Left colon (tissue), 2 donors: ENCODE data around the gene ADAMTS16. TPM values are rescaled to one million over a fixed set of nuclear protein-coding genes. Genes with fewer than 3 reads are reported as not detected.
A peak's percentile ranks its signal among the peaks of the same experiment; 100 is the strongest.

Experiments used
- ATAC-seq: fragments of 200-7000 bp; cut with Tn5 transposase; one replicate; pipeline ENCODE4 v1.9.1; 2020; ENCODE audit warnings: mild to moderate bottlenecking, moderate library complexity
- DNase-seq, 2 donors: peaks; one replicate each; pipeline ENCODE4 v3.0.0-alpha.2; 2020
- intact Hi-C, 2 donors: fragments of 100-400 bp; cut with DNase I in 1 of 2; cut with micrococcal nuclease in 1 of 2; formaldehyde crosslinking; loops; one replicate each; pipeline versions ENCODE4 v1.11.2 to v1.14.0; 2022; cut with DNase I, micrococcal nuclease
- total RNA-seq, 2 donors: library from RNA; stranded (reverse); fragmentation: NEBNext Ultra II Directional; extraction: Animal tissue kit (Norgen Biotek cat#: 25700); gene quantifications; one replicate each; pipeline ENCODE4 v1.2.1, GENCODE V29; 2021
- donor health status: DM: no; HTN: no; CAD: no.
- donor health status: DM: yes; HTN: yes; CAD: no.

The ADAMTS16 gene
- total RNA-seq, 2 donors from 2014 or later: 0.31 TPM; not detected in 1

DNA sequence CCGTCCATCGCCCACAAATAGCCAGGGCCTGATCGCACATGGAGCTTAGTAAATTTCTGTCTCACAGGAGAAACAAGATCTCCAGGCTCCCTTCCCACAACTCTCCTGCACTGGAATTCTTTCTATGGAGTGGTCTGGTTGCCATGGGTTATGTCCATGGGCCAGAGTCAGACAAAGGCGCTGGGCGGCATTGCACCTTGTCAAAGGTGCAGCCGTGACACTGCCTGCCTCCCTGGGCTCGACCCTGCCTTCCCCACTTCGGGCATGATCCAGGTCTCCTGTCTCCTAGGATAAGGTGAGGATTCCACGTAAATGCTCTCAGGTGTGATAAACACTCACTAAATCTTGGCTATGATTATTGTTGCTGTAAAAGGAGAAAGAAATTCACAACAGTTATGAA lies 130.0 kb downstream of the ADAMTS16 start:
- DNase-seq (no peak), ATAC-seq (no peak)
- intact Hi-C loops: no loop called here

DNA sequence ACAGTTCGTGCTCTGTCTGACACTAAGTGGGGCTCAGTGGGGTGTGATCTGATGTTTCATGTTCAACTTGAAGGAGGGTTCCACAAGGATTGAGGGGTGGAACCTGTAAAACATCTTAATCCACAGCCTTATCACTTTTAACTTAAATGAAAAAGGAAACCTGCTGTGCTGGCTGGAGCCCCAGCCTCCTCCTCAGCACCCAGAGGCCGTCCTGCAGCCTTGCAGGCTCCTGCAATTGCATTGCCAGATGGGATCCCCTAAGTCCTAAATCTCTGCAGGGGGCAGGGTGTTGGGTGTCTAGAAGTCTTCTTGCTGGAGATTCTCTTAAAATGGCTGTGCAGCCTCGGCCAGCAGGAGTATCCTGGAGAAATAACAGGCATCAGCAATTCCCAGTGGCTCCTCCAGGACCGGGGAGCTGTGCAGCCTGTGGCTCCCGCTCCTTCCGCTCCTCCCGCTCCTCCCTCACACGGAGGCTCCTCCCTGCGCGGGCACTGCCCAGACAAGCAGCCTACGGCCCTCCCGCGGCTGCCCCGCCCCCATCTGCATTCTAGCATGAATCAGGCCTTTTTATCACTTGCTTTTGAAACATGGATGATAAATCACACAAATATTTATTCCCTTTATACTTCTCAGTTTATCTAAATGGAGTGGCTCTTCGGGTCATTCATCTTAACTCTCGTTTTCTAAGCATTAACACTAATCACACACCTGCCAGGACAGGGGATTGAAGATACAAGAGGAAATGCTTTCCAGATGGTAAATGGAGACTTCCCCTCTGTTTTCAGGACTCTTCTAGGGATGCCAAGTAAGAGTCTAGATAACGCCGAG lies 131.0 kb downstream of the ADAMTS16 start:
- intact Hi-C loops: no loop called here
- peak in 1 of 2 donors; percentile 24 for DNase-seq
- no peak for ATAC-seq

DNA sequence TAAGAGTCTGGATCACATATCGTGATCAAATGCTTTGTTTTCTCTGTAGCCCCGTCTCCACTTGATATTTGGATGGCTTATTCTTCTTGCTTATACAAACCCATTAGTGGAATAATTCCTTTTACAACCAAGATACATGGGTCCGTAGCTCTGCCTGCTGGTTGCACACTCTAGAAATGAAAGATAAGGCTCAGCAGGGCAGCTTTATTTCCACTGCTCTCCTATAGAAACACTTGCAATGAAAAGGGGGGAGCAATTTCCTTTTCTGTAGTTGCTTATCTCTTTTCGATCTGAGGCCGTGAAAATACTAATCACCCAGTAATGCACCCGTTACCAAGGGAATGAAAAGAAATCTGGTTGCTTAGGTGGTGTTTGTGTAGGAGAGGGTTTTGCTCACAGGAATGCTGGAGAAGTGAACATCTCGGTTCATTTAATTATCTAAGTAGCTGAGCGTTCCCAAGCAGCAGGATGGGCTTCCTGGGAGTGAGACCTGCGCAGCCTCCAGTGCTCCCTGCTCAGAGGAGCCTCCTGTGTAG lies 131.7 kb downstream of the ADAMTS16 start:
- DNase-seq (no peak), ATAC-seq (no peak)
- intact Hi-C loops: no loop called here

DNA sequence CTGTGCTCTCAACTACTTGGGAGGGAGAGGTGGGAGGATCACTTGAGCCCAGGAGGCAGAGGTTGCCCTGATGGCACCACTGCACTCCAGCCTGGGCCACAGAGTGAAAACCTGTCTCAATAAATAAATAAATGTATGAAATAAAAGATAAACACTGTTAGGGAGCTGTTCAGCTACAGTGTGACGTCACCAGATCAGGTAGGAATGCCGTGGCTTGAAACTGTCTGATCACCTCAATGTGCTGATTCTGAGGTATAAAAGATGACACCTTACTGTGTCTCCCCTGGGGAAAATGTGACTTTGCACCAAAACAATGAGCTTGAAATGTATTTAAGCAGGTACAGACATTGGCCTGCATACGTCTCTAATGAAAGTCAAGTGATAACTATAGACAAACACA lies 133.3 kb downstream of the ADAMTS16 start:
- ATAC-seq: no peak
- no peak for DNase-seq
- intact Hi-C loops: no loop called here

DNA sequence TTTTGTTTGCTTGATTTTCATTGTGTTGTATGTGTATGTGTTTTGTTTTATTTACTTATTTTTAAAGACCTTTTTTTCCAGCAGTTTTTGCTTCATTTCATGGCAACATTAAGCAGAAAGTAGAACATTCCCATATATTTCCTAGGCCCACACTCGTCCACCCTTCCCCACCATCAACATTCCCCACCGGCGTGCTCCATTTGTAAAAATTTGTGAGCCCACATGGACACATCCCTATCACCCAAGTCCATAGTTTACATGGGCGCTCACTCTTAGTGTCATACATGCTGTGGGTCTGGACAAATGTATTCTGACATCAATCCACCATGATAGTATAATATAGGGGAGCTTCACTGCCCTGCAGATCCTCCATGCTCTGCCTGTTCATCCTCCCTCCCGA lies 133.8 kb downstream of the ADAMTS16 start:
- ATAC-seq: no peak
- DNase-seq: no peak
- intact Hi-C loops: no loop called here

DNA sequence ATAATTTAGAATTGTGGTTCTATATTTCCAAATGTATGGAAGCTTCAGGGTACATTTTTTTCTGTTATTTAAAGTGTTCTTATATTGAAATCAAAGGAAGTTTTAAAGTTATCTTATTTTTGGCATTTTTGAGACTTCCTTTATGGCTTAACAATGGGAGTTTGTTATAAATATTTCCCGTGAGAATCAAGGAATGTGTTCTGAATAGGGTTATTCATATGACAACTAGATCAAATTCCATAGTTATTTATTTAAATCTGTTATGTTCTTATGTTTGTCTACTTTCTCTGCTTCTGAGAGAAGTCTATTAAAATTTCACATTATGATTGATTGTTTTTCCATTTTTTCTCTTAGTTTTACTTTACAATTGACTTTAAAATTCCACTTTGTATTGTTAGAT lies 135.1 kb downstream of the ADAMTS16 start:
- no peak for DNase-seq
- ATAC-seq: no peak
- intact Hi-C loops: no loop called here

DNA sequence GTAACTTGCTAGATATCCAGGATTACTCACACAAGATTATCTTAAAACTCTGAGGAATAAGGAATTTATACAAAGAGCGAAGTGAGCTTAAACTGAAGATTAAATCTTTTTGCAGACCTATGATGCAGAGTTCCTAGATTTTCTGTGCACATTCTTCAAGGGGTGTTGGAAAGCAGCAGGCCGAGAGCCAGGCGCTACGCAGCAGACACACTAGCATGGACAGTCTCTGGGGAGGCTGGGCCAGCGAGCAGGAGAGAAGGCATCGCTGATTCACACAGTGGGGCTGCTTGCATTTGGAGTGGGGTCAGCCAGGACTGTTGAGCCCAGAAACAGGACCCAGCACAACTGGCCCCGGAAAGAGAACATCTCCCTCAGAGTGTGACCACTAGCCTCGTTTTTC lies 136.3 kb downstream of the ADAMTS16 start:
- intact Hi-C loops: no loop called here
- ATAC-seq (no peak), DNase-seq (no peak)

DNA sequence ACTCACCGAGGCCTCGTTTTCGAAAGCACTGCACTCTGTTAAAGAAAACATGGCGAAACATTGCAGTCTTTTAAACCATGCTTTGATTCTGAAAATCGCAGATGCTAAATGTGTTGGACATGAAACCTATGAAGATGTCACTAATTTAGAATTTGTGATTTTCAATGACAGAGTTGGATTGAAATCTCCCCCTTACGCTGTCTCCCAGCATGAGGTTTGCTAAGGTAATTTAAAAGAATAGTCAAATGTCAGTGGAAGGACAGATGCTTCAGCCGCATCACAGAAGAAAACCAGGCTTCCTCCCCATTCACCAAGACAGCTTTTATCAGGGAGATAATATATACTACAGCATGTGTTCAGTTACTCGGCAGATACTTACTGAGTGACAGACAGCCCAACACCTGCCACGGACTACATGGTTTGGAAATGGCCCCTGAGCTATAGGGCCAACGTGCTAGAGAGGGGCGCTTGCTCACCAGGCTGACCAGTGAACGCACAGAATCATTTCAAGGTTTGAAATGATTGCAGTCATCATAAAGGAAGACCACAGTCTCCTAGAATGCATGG lies 136.9 kb downstream of the ADAMTS16 start:
- no peak for DNase-seq
- no peak for ATAC-seq
- intact Hi-C loops: no loop called here

DNA sequence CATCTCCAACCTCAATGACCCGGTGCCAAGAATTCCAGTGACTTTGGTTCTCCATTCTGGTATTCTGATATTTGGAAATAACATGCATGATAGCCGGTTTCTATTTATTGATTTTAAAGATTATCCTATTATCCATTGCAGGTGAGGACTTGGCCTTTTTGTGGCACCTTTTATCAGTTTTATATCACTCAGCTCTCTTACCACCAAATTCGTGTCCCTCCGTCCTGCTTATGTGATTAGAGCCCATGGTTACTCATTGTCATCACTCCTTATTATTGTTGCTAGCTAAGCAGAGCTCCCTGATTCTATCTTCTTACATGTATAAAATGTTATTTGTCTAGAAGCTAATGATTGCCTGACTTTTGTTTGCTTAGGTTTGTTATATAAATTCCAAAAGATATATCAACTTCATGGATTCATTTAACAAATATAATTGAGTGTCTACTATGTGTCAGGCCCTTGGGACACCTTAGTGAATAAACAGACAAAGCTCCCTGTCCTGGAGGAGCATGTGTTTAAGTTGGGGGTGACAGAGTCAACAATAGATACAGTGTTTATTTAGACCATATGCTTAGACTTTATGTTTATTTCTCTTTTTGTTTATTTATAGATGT lies 138.2 kb downstream of the ADAMTS16 start:
- DNase-seq (no peak), ATAC-seq (no peak)
- intact Hi-C loops: no loop called here

DNA sequence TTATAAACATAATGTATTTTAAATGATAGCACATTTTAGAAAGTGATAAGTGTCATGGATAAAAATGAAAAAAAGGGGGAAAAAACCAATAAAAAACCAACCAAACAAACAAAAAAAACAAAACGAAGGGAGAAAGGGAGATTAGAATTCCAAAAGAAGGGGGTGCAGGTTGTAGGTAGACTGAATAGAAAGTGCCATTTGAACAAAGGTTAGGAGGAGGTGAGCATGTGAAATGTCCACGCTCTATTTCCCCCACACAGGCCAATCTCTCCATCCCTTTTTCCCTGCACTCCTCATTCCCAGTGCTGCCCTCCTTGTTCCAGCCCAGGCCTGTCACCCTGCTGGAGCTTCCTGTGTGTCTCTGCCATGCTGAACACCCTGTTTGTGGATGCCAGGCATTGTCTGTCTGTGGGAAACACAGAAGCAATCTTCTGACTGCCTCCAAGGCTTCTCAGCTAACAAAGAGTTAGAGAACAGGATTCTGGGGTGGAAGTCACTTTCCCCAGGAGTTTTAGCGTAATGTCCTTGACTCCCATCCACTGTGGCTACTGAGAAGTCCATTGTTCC lies 138.8 kb downstream of the ADAMTS16 start:
- no peak for DNase-seq

DNA sequence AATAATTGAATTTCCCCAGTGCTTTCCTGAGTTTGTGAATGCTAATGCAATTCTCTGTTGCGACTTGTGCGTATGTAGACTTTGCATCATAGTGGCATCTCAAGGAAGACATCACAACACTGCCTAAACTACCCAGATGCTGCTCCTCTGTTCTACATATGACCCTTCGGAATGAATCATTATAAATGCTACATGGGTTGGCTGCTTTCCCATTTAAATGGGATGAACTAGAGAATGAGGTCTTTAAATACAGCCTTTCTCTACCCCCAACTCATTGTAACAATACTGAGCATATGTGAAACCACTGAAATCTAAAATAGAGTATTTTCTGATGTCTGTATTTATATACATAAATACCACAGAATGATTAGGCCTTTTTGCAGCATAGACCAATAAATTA lies 145.8 kb downstream of the ADAMTS16 start:
- no peak for DNase-seq
- no peak for ATAC-seq
- intact Hi-C loops: no loop called here

More for the DNA sequence above, 138.8 kb downstream of the ADAMTS16 start:
- intact Hi-C loops: no loop called here
- no peak for ATAC-seq

DNA sequence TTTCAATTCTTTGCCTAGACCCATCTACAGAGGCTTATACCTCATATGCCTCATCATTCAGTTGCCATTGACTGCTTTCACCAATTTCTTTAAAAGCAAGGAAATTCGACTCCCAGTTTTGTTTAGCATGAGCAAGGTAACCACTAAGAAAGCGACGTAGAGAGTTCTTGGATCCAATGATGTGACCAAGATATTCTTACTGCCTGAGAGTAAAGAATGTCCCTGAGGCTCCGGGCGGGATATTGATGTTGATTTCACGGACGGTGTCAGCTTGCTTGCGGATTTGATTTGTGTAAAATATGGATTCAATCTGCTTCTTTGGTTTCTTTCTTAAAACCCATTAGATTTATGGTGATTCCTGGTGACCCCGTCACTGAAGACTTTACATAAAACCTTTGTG lies 147.3 kb downstream of the ADAMTS16 start:
- ATAC-seq (no peak), DNase-seq (no peak)
- intact Hi-C loops: no loop called here

DNA sequence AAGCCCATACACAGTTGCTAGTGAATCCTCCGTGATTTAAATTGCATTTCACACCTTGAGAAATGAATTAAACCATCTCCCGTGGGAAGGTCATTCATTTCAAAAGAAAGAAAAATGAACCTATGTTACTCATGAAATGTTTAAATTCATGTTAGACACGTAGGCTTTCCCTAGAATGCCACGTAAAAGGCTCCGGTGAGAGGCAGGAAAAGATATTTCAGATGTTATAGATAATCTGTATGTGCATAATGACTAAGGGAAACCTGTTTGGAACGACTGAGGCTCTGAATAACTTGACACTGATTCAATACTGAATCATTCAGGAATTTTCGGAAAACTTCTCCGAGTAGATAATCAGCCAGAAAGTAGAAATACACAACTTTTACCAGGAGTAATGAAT lies 148.1 kb downstream of the ADAMTS16 start:
- DNase-seq (no peak), ATAC-seq (no peak)
- intact Hi-C loops: no loop called here

DNA sequence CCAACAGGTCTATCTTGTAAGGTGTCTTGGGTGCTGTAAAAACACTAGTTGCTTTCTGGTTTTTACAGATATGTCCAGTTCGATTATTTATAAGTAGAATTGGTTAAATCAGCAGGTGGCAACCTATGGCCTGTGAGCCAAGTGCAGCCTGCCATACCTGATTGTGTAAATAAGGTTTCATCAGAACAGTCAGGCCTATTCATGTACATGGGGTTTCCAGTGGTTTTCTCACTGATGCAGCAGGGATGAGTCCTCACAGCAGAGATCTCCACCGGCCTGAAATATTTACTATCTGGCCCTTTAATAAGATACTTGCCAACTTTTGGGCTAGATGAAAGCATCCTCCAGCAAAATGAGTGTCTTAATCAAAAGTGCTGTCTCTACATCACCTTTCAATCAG lies 149.4 kb downstream of the ADAMTS16 start:
- no peak for DNase-seq
- intact Hi-C loops: no loop called here
- ATAC-seq: no peak

DNA sequence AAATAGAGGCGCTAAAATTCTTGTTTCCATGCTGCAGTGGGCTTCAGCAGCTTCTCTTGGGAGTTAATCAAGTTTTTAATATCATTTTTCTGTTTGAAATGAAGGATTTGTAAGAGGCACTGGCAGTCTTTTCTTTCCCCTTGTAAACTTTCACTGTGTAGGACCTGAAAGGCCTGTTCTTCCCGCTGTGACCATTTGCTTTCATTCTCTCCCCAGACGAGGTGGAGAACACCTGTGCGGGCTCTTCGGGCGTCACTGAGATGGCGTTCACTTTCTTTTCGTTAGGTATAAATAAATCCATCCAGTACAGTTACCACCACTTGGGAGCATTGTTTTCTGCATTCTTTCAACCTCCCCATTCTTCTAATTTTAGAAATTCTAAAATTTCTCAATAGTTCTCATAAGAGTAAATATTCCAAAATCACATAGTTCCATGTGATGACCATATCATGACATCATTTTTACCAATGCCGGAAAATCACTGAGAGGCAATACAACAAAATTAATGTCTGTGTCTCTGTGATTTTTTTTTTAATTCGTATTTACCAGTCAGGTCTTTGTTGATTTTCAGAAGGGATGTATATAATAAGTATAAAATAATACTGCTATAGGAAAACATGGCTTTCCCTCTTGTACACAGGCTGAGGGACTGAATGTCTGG lies 150.7 kb downstream of the ADAMTS16 start:
- DNase-seq: no peak
- no peak for ATAC-seq
- intact Hi-C loops: no loop called here

DNA sequence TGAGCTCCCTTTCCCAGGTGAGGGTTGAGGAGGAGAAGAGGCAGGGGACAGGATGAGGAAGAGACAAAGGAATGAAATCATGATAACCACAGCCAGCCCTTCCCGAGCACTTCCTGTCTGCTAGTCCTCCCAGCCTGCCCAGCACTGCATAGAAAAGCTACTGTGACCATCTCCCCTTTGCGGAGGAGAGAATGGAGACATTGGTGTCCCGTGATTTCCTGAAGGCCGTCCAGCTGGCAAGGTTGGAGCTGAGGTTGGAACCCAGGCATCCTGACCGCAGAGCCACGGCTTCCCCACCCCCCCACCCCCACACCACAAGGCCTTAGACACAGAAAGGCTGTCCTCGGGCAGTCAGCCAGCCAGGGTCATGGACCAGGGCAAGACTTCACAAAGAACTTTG lies 151.2 kb downstream of the ADAMTS16 start:
- no peak for ATAC-seq

DNA sequence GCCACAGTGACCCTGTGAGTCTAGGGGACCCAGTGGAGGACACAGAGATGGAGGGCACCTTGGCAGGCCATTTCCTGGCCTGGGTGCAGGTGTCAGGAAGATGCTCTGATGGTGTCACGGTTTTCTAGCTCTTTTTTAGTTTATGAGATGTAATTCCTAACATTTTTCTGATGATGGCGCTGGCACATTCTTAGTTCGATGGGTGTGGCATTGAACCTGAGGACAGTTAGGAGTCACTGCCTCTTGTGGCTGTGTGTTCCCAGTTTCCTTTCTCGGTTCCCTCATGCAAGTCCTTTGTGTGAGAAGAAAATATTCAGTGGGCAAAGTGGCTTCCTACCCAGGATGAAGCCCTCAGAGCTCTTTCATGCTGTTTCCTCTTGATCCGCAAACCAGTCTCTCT lies 152.9 kb downstream of the ADAMTS16 start:
- no peak for DNase-seq
- no peak for ATAC-seq
- intact Hi-C loops: no loop called here

More for the DNA sequence above, 151.2 kb downstream of the ADAMTS16 start:
- no peak for DNase-seq
- intact Hi-C loops: no loop called here

DNA sequence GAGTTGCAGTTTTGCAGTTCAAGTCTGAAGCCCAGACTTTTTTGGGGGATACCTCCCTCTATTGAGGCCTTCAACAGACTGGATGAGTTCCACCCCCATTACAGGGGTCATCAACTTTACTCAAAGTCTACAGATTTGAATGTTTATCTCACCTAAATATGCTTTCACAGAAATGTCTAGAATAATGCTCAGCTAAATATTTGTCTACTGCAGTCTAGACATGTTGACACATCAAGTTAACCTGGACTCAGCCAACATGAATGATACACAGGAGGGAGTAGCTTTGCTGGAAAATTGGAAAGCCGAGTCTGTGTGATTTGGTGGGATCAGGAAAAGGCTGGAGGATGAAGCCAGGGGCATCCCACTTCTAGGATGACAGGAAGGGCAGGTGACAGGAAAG lies 154.3 kb downstream of the ADAMTS16 start:
- intact Hi-C loops: no loop called here
- DNase-seq (no peak), ATAC-seq (no peak)

DNA sequence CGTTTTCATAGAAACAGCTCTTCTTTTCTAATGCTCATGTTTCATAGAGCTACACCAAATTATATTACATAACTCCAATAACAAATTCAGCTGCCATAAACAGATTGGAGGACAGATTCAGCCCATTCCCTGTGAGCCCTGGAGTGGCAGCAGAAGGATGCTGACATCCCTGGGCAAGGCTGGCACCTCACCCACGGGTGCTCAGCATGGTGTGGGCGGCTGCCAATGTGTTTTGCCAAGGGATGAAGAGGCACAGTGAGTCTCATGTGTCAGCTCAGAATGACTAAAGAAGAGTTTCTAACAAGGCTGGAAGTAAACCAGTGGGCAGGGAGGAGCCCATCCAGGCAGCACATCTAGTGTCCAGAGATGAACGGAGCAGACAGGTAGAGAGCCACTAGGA lies 155.2 kb downstream of the ADAMTS16 start:
- no peak for DNase-seq
- intact Hi-C loops: no loop called here
- no peak for ATAC-seq
